HL-60 (cell line): ENCODE measurements around the gene SMOC2.

ENCODE experiments used
- DNase-seq, 2 experiments: peaks; one replicate each; pipeline ENCODE4 v3.0.0-alpha.2; 2010 to 2020; ENCODE audit warnings: low read depth in 1 of 2, low spot score in 1 of 2
- H3K27ac ChIP-seq: fragments of 250-450 bp; sonication (Bioruptor Pico); replicated peaks from 2 replicates; pipeline ENCODE4 v1.5.1; 2020; ENCODE audit warnings: mild to moderate bottlenecking, moderate library complexity
- H3K27me3 ChIP-seq: fragments of 250-450 bp; sonication (Bioruptor Pico); 2 replicates; pipeline ENCODE4 v1.5.1; 2021; ENCODE audit warnings: mild to moderate bottlenecking, moderate library complexity; ENCODE audit not compliant: insufficient read depth, poor library complexity, severe bottlenecking
- H3K4me3 ChIP-seq: replicated peaks from 2 replicates; pipeline ENCODE4 v1.5.1; 2011; ENCODE audit warnings: mild to moderate bottlenecking, control low read depth, low read length; ENCODE audit not compliant: insufficient read depth
- GABPA ChIP-seq: IDR thresholded peaks from 2 replicates; pipeline ENCODE4 v1.6.1; 2012; ENCODE audit warnings: low read depth
- POLR2AphosphoS5 ChIP-seq: IDR thresholded peaks from 2 replicates; pipeline ENCODE4 v1.6.1; 2012; ENCODE audit warnings: low read depth
- SPI1 ChIP-seq: IDR thresholded peaks from 2 replicates; pipeline ENCODE4 v1.6.1; 2012; ENCODE audit warnings: low read depth, mild to moderate bottlenecking, borderline replicate concordance
- TF ChIP-seq, protein P1 (sequence below): IDR thresholded peaks from one replicate; pipeline ENCODE4 v1.5.1; 2011; ENCODE audit warnings: low read length, control low read depth, inconsistent platforms; ENCODE audit not compliant: insufficient read depth
- TF ChIP-seq, protein P2 (sequence below): IDR thresholded peaks from 2 replicates; pipeline ENCODE4 v1.6.1; 2012; ENCODE audit warnings: low read depth; ENCODE audit not compliant: insufficient replicate concordance

Gene SMOC2

DNA sequence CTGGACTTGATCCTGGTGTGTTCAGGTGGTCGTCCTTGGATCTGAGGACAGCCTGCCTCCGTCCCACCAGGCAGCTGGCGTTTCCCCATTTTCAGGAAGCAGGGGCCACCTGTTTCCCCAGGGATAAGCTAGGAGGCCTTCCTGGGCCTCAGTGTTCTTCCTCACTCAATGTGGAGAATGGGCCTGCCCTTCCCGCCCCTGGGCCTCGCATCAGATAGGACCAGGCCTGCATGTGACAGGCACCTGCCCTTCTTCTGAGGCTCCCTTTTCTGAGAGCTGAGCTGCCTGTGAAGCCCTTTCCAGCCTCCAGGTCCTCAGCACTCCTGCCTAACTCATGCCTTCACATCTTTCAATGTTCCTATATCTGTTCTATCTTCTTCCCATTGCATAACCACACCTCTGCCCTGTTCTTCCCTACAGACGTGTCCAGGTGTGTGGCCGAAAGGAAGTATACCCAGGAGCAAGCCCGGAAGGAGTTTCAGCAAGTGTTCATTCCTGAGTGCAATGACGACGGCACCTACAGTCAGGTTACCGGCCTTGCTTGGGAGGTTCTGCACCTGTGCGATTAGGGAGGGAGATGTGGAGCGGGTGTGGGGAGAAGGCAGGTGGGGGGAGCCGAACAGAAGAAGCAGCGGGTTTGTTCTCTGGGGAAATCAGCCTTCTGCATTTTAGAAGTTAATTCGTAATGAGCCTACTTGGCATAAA, 85.1 kb downstream of the SMOC2 start:
- no peak for DNase-seq
- TF ChIP-seq SPI1 (no peak), GABPA (no peak), POLR2AphosphoS5 (no peak)
- TF ChIP-seq, protein P1, sequence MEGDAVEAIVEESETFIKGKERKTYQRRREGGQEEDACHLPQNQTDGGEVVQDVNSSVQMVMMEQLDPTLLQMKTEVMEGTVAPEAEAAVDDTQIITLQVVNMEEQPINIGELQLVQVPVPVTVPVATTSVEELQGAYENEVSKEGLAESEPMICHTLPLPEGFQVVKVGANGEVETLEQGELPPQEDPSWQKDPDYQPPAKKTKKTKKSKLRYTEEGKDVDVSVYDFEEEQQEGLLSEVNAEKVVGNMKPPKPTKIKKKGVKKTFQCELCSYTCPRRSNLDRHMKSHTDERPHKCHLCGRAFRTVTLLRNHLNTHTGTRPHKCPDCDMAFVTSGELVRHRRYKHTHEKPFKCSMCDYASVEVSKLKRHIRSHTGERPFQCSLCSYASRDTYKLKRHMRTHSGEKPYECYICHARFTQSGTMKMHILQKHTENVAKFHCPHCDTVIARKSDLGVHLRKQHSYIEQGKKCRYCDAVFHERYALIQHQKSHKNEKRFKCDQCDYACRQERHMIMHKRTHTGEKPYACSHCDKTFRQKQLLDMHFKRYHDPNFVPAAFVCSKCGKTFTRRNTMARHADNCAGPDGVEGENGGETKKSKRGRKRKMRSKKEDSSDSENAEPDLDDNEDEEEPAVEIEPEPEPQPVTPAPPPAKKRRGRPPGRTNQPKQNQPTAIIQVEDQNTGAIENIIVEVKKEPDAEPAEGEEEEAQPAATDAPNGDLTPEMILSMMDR = no peak
- TF ChIP-seq, protein P2, sequence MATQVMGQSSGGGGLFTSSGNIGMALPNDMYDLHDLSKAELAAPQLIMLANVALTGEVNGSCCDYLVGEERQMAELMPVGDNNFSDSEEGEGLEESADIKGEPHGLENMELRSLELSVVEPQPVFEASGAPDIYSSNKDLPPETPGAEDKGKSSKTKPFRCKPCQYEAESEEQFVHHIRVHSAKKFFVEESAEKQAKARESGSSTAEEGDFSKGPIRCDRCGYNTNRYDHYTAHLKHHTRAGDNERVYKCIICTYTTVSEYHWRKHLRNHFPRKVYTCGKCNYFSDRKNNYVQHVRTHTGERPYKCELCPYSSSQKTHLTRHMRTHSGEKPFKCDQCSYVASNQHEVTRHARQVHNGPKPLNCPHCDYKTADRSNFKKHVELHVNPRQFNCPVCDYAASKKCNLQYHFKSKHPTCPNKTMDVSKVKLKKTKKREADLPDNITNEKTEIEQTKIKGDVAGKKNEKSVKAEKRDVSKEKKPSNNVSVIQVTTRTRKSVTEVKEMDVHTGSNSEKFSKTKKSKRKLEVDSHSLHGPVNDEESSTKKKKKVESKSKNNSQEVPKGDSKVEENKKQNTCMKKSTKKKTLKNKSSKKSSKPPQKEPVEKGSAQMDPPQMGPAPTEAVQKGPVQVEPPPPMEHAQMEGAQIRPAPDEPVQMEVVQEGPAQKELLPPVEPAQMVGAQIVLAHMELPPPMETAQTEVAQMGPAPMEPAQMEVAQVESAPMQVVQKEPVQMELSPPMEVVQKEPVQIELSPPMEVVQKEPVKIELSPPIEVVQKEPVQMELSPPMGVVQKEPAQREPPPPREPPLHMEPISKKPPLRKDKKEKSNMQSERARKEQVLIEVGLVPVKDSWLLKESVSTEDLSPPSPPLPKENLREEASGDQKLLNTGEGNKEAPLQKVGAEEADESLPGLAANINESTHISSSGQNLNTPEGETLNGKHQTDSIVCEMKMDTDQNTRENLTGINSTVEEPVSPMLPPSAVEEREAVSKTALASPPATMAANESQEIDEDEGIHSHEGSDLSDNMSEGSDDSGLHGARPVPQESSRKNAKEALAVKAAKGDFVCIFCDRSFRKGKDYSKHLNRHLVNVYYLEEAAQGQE = no peak
- no peak overlapping the region for H3K27ac ChIP-seq
- H3K4me3 ChIP-seq = no peak overlapping the region
- H3K27me3 ChIP-seq = no peaks in the 10 kb centered on the region

DNA sequence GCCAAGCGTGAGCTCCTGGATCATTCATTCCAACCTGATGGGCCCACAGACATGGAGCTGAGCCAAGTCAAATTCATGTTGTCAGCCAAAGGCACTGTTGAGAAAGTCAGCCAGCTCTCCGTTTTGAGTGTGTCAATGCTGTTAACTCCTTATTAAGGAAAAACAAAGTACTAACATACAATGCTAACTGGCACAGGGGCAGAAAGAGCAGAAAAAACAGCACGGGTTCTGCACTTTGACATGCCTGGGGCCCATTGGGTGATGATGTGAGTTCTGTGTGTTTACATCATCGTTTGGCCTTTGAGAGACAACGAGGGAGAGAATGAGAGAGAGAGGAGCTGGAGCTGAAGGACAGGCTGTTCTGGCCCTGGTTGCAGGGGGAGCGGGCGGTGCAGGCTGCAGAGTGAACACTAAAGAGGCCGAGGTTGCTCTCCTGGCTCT, 85.9 kb downstream of the SMOC2 start:
- Histone ChIP-seq H3K4me3 (no peak overlapping the region), H3K27me3 (no peaks in the 10 kb centered on the region), H3K27ac (no peak overlapping the region)
- TF ChIP-seq POLR2AphosphoS5 (no peak), SPI1 (no peak), GABPA (no peak)
- TF ChIP-seq, protein P2 = no peak
- TF ChIP-seq, protein P1 = no peak
- no peak for DNase-seq

DNA sequence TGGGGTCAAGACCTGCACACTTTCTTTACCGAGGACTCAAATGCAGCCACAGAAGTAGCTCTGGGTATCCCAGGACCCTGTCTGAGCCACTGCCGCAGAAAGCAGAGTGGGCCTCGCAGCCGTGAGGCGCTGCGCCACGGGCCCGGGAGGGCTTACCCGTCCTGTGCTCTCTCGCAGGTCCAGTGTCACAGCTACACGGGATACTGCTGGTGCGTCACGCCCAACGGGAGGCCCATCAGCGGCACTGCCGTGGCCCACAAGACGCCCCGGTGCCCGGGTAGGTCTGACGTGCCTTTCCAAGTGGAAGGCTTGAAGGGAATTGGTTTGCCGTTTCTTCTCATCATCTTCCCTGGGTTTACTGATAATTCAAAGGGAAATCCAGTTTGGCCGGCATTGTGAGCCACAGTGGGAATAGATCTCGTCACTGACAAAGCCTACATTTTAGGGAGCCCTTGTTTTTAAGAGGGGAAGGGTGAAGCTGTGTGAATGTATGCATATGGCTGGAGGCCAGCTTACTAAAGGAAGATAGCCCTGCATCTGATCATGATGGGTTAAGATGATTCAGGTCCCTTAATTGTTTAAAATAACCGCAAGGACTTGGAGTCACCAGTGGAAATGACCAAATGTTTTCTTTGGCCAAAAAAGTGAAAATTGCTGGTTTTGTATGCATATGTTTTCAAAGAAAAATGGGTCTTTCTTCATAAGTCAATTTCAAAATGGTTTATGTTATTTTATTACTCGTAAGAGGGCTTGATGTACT, 86.6 kb downstream of the SMOC2 start:
- TF ChIP-seq, protein P2 = no peak
- TF ChIP-seq POLR2AphosphoS5 = no peak
- TF ChIP-seq GABPA = no peak
- no peak for TF ChIP-seq SPI1
- TF ChIP-seq, protein P1 = no peak
- no peak overlapping the region for H3K27ac ChIP-seq
- H3K4me3 ChIP-seq = no peak overlapping the region
- H3K27me3 ChIP-seq = no peaks in the 10 kb centered on the region
- DNase-seq = no peak
